Measurements from ENCODE around the gene CCDC160.

DNA sequence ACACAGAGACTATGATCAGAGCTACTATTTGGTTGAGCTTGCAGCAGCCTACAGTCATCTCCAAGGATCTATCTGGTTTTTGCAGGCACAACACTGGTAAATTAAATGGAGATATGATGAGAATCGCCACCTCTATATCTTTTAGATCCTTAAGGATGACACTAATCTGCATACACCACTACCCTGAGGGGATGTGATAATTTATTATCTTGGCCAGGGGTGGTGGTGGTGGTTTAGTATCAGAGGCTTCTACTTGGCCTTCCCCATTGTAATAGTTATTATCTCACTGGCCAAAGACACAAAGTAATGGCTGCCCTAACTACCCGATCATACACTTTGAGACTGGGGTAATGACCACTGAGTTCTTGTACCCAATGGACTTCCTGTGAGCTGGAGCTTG lies 21.2 kb downstream of the CCDC160 start:
- TF ChIP-seq CTCF (IDR thresholded peaks at IDR 0.05; ENCODE audit: insufficient read depth, low read length) (no peak), POLR2AphosphoS5 (IDR thresholded peaks at IDR 0.05; ENCODE audit: low read depth) (no peak), GABPA (IDR thresholded peaks at IDR 0.05; ENCODE audit: low read depth) (no peak), SPI1 (IDR thresholded peaks at IDR 0.05; ENCODE audit: borderline replicate concordance, low read depth) (no peak)
- TF ChIP-seq, protein P1, sequence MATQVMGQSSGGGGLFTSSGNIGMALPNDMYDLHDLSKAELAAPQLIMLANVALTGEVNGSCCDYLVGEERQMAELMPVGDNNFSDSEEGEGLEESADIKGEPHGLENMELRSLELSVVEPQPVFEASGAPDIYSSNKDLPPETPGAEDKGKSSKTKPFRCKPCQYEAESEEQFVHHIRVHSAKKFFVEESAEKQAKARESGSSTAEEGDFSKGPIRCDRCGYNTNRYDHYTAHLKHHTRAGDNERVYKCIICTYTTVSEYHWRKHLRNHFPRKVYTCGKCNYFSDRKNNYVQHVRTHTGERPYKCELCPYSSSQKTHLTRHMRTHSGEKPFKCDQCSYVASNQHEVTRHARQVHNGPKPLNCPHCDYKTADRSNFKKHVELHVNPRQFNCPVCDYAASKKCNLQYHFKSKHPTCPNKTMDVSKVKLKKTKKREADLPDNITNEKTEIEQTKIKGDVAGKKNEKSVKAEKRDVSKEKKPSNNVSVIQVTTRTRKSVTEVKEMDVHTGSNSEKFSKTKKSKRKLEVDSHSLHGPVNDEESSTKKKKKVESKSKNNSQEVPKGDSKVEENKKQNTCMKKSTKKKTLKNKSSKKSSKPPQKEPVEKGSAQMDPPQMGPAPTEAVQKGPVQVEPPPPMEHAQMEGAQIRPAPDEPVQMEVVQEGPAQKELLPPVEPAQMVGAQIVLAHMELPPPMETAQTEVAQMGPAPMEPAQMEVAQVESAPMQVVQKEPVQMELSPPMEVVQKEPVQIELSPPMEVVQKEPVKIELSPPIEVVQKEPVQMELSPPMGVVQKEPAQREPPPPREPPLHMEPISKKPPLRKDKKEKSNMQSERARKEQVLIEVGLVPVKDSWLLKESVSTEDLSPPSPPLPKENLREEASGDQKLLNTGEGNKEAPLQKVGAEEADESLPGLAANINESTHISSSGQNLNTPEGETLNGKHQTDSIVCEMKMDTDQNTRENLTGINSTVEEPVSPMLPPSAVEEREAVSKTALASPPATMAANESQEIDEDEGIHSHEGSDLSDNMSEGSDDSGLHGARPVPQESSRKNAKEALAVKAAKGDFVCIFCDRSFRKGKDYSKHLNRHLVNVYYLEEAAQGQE (IDR thresholded peaks at IDR 0.05; ENCODE audit: insufficient replicate concordance, low read depth) = no peak
